ENCODE data around the gene TSHR. TPM values are rescaled to one million over a fixed set of nuclear protein-coding genes. Genes with fewer than 3 reads are reported as not detected.

Gene TSHR
- total RNA-seq, 1 experiment from 2014 or later: not detected

GRCh38 chr14:80957613-80958012, 2.2 kb downstream of the TSHR start (continued):
- TF ChIP-seq MYBL2 (CRISPR knock-in tag; IDR thresholded peaks at IDR 0.05): no peak
- TF ChIP-seq RORB (CRISPR knock-in tag; IDR thresholded peaks at IDR 0.05): no peak
- TF ChIP-seq, protein P1, sequence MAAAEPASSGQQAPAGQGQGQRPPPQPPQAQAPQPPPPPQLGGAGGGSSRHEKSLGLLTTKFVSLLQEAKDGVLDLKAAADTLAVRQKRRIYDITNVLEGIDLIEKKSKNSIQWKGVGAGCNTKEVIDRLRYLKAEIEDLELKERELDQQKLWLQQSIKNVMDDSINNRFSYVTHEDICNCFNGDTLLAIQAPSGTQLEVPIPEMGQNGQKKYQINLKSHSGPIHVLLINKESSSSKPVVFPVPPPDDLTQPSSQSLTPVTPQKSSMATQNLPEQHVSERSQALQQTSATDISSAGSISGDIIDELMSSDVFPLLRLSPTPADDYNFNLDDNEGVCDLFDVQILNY (CRISPR knock-in tag; IDR thresholded peaks at IDR 0.05): no peak

- ATAC-seq (no peak), DNase-seq (ENCODE audit: low spot score) (no peak)
- peaks cover 11% of the 10 kb centered on the region for H3K4me1 Mint-ChIP-seq
- TF ChIP-seq, protein P2, sequence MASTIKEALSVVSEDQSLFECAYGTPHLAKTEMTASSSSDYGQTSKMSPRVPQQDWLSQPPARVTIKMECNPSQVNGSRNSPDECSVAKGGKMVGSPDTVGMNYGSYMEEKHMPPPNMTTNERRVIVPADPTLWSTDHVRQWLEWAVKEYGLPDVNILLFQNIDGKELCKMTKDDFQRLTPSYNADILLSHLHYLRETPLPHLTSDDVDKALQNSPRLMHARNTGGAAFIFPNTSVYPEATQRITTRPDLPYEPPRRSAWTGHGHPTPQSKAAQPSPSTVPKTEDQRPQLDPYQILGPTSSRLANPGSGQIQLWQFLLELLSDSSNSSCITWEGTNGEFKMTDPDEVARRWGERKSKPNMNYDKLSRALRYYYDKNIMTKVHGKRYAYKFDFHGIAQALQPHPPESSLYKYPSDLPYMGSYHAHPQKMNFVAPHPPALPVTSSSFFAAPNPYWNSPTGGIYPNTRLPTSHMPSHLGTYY (CRISPR knock-in tag; IDR thresholded peaks at IDR 0.05): no peak
- no peak for TF ChIP-seq USF1 (CRISPR knock-in tag; IDR thresholded peaks at IDR 0.05)
- TF ChIP-seq, protein P3, sequence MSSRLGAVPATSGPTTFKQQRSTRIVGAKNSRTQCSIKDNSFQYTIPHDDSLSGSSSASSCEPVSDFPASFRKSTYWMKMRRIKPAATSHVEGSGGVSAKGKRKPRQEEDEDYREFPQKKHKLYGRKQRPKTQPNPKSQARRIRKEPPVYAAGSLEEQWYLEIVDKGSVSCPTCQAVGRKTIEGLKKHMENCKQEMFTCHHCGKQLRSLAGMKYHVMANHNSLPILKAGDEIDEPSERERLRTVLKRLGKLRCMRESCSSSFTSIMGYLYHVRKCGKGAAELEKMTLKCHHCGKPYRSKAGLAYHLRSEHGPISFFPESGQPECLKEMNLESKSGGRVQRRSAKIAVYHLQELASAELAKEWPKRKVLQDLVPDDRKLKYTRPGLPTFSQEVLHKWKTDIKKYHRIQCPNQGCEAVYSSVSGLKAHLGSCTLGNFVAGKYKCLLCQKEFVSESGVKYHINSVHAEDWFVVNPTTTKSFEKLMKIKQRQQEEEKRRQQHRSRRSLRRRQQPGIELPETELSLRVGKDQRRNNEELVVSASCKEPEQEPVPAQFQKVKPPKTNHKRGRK (CRISPR knock-in tag; IDR thresholded peaks at IDR 0.05; ENCODE audit: borderline replicate concordance): no peak
- TF ChIP-seq ATF2 (CRISPR knock-in tag; IDR thresholded peaks at IDR 0.05; ENCODE audit: borderline replicate concordance, low read depth): no peak
- TF ChIP-seq FOXJ3 (CRISPR knock-in tag; IDR thresholded peaks at IDR 0.05; ENCODE audit: borderline replicate concordance): no peak
- no peak for TF ChIP-seq PREB (CRISPR knock-in tag; IDR thresholded peaks at IDR 0.05; ENCODE audit: borderline replicate concordance)
- no peak for TF ChIP-seq AR (CRISPR knock-in tag; IDR thresholded peaks at IDR 0.05)
- TF ChIP-seq NFYB (CRISPR knock-in tag; conservative IDR thresholded peaks at IDR 0.05; ENCODE audit: low read depth): no peak
- TF ChIP-seq, protein P4, sequence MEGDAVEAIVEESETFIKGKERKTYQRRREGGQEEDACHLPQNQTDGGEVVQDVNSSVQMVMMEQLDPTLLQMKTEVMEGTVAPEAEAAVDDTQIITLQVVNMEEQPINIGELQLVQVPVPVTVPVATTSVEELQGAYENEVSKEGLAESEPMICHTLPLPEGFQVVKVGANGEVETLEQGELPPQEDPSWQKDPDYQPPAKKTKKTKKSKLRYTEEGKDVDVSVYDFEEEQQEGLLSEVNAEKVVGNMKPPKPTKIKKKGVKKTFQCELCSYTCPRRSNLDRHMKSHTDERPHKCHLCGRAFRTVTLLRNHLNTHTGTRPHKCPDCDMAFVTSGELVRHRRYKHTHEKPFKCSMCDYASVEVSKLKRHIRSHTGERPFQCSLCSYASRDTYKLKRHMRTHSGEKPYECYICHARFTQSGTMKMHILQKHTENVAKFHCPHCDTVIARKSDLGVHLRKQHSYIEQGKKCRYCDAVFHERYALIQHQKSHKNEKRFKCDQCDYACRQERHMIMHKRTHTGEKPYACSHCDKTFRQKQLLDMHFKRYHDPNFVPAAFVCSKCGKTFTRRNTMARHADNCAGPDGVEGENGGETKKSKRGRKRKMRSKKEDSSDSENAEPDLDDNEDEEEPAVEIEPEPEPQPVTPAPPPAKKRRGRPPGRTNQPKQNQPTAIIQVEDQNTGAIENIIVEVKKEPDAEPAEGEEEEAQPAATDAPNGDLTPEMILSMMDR (IDR thresholded peaks at IDR 0.05): no peak
- no peak for TF ChIP-seq SP1 (CRISPR knock-in tag; conservative IDR thresholded peaks at IDR 0.05)
- no peak for TF ChIP-seq ZNF416 (CRISPR knock-in tag; IDR thresholded peaks at IDR 0.05)
- TF ChIP-seq NFATC4 (CRISPR knock-in tag; IDR thresholded peaks at IDR 0.05): no peak
- TF ChIP-seq NFE2L1 (CRISPR knock-in tag; IDR thresholded peaks at IDR 0.05): no peak
- TF ChIP-seq TP53 (CRISPR knock-in tag; IDR thresholded peaks at IDR 0.05): no peak
- TF ChIP-seq SMAD3 (CRISPR knock-in tag; IDR thresholded peaks at IDR 0.05; ENCODE audit: borderline replicate concordance): no peak
- TF ChIP-seq ZNF219 (CRISPR knock-in tag; IDR thresholded peaks at IDR 0.05; ENCODE audit: borderline replicate concordance): no peak
- no peak for TF ChIP-seq RORB (CRISPR knock-in tag; IDR thresholded peaks at IDR 0.05)
- TF ChIP-seq GRHL2 (CRISPR knock-in tag; IDR thresholded peaks at IDR 0.05; ENCODE audit: insufficient replicate concordance, severe bottlenecking): no peak
- TF ChIP-seq, protein P5, sequence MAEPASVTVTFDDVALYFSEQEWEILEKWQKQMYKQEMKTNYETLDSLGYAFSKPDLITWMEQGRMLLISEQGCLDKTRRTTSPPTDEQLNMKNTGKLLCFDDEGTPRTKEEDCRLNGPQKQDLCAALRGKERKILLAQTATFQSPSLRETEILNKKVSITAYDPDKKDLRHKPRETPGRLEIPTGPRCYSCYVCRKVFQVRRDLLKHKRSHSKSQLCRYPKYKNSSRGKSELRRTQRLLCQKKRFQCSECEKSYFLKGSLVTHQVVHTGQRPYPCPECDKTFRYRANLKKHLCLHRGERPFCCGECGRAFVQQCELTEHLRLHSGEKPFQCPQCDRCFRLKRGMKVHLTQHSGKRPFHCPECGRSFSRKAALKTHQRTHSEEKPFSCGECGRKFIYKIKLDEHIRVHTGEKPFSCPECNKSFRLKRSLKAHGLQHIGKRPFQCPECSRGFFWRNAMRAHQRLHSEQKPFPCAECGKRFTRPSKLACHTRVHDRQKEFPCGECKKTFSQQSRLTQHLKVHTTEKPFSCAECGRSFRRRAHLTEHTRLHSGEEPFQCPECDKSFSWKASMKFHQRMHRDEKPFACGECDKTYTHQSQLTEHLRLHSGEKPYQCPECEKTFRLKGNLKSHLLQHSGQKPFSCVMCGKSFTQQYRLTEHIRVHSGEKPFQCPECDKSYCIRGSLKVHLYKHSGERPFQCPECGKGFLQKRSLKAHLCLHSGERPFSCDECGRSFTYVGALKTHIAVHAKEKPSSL (CRISPR knock-in tag; conservative IDR thresholded peaks at IDR 0.05): no peak
- ChIA-PET POLR2A (no interaction called here), CTCF (no interaction called here)
- H3K36me3 Mint-ChIP-seq: no peaks in the 10 kb centered on the region
- H3K27ac Mint-ChIP-seq: no peak overlapping the region
- H3K4me3 Mint-ChIP-seq: no peak overlapping the region
- H3K9me3 Mint-ChIP-seq: no peaks in the 10 kb centered on the region
- H3K27me3 Mint-ChIP-seq (ENCODE audit: low read depth): peaks cover 34% of the 10 kb centered on the region
Measured at GRCh38 chr14:80958226-80958625, 2.8 kb downstream of the TSHR start.
